IMR-90 (cell line): Measurements from ENCODE around the gene BMP3.

Source experiments
- BHLHE40 ChIP-seq: fragments of 150-350 bp; IDR thresholded peaks from 2 replicates; pipeline ENCODE4 v1.6.1; 2016; ENCODE audit warnings: mild to moderate bottlenecking, low read depth, low read length
- CTCF ChIP-seq: conservative IDR thresholded peaks from 2 replicates; pipeline ENCODE4 v1.5.1; 2012; ENCODE audit warnings: mild to moderate bottlenecking, low read depth, low read length, improper control_type of control experiment
- FOS ChIP-seq: fragments of 150-350 bp; IDR thresholded peaks from 2 replicates; pipeline ENCODE4 v1.6.1; 2016; ENCODE audit warnings: low read depth, low read length
- MAZ ChIP-seq: IDR thresholded peaks from 2 replicates; pipeline ENCODE4 v1.6.1; 2012; ENCODE audit warnings: low read depth, mild to moderate bottlenecking, low read length, improper control_type of control experiment, moderate library complexity, borderline replicate concordance
- POLR2A ChIP-seq: IDR thresholded peaks from 2 replicates; pipeline ENCODE4 v1.6.1; 2012; ENCODE audit warnings: mild to moderate bottlenecking, low read depth, low read length
- RAD21 ChIP-seq: IDR thresholded peaks from 2 replicates; pipeline ENCODE4 v1.6.1; 2012; ENCODE audit warnings: low read length, improper control_type of control experiment
- RFX5 ChIP-seq: IDR thresholded peaks from 2 replicates; pipeline ENCODE4 v1.8.0; 2012; ENCODE audit warnings: low read depth, mild to moderate bottlenecking, low read length, moderate library complexity
- SMC3 ChIP-seq: fragments of 150-350 bp; IDR thresholded peaks from 2 replicates; pipeline ENCODE4 v1.6.1; 2016; ENCODE audit warnings: low read depth, mild to moderate bottlenecking, antibody characterized with exemption, low read length, moderate library complexity
- USF2 ChIP-seq: fragments of 150-350 bp; IDR thresholded peaks from 2 replicates; pipeline ENCODE4 v1.6.1; 2017; ENCODE audit warnings: mild to moderate bottlenecking, antibody characterized with exemption, low read length, low read depth

GRCh38 chr4:81093720-81094401, 63.4 kb downstream of the BMP3 start:
- TF ChIP-seq CTCF (no peak), USF2 (no peak), RAD21 (no peak), POLR2A (no peak), BHLHE40 (no peak), RFX5 (no peak), FOS (no peak), SMC3 (no peak), MAZ (no peak)
